SH-SY5Y (cell line): Measurements from ENCODE around the gene YWHAQ.

Experiments used
- GATA2 ChIP-seq: IDR thresholded peaks from 2 replicates; pipeline ENCODE4 v1.6.1; 2011; ENCODE audit warnings: mild to moderate bottlenecking, low read depth, low read length
- GATA3 ChIP-seq: IDR thresholded peaks from 2 replicates; pipeline ENCODE4 v1.6.1; 2011; ENCODE audit warnings: low read depth, mild to moderate bottlenecking, low read length, moderate library complexity

DNA sequence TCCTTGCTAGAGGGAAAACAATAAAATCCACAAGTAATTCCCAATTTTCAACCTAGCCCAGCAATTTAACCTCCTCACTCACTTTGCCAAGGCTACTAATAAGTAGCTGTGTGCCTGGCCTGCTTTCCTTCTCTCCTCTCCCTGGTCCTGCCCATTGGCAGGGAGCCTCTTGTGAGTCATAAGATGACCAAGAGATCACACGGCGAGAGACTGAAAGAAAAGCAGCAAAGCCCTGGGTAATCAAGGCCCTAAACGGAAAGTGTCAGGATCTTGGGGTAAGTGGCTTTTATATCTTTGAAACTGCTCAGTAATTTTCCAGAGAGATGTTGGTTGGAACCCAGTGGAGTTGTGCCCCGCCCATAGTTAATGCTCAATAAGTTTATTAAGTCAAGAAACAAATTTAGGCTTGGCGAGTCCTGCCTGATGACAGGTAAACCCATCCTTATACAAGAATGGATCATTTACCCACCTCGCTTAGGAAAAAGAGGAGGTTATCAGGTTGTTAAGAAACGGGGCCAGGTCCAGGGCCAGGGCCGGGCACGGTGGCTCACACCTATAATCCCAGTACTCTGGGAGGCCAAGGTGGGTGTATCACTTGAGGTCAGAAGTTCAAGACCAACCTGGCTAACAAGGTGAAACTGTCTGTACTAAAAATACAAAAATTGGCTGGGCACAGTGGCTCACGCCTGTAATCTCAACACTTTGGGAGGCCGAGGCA, 65.2 kb downstream of the YWHAQ start:
- TF ChIP-seq GATA2 (no peak), GATA3 (no peak)
